ENCODE data around the gene FAHD2A.
"Not testable (repeated sequence)": the region's sequence is repeated elsewhere in the genome, so short reads cannot be mapped to it uniquely, and the experiment has no call there.

FAHD2A gene

GRCh38 chr2:95375532-95376150 is 26.9 kb upstream of the FAHD2A start:
- TF ChIP-seq, protein P1, sequence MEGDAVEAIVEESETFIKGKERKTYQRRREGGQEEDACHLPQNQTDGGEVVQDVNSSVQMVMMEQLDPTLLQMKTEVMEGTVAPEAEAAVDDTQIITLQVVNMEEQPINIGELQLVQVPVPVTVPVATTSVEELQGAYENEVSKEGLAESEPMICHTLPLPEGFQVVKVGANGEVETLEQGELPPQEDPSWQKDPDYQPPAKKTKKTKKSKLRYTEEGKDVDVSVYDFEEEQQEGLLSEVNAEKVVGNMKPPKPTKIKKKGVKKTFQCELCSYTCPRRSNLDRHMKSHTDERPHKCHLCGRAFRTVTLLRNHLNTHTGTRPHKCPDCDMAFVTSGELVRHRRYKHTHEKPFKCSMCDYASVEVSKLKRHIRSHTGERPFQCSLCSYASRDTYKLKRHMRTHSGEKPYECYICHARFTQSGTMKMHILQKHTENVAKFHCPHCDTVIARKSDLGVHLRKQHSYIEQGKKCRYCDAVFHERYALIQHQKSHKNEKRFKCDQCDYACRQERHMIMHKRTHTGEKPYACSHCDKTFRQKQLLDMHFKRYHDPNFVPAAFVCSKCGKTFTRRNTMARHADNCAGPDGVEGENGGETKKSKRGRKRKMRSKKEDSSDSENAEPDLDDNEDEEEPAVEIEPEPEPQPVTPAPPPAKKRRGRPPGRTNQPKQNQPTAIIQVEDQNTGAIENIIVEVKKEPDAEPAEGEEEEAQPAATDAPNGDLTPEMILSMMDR (IDR thresholded peaks at IDR 0.05; ENCODE audit: borderline replicate concordance, control extremely low read depth, extremely low read depth, insufficient read depth, missing control alignments), result no peak
- in situ Hi-C loops (cut with MboI; ENCODE audit: low sequenced_read_pairs, unreplicated experiment), result no loop called here
- DNase-seq (ENCODE audit: low spot score), result no peak

GRCh38 chr2:95376311-95377215 is 25.9 kb upstream of the FAHD2A start:
- DNase-seq (ENCODE audit: low spot score), result no peak
- TF ChIP-seq, protein P1 (IDR thresholded peaks at IDR 0.05; ENCODE audit: borderline replicate concordance, control extremely low read depth, extremely low read depth, insufficient read depth, missing control alignments), result no peak
- in situ Hi-C loops (cut with MboI; ENCODE audit: low sequenced_read_pairs, unreplicated experiment), result no loop called here

DNA sequence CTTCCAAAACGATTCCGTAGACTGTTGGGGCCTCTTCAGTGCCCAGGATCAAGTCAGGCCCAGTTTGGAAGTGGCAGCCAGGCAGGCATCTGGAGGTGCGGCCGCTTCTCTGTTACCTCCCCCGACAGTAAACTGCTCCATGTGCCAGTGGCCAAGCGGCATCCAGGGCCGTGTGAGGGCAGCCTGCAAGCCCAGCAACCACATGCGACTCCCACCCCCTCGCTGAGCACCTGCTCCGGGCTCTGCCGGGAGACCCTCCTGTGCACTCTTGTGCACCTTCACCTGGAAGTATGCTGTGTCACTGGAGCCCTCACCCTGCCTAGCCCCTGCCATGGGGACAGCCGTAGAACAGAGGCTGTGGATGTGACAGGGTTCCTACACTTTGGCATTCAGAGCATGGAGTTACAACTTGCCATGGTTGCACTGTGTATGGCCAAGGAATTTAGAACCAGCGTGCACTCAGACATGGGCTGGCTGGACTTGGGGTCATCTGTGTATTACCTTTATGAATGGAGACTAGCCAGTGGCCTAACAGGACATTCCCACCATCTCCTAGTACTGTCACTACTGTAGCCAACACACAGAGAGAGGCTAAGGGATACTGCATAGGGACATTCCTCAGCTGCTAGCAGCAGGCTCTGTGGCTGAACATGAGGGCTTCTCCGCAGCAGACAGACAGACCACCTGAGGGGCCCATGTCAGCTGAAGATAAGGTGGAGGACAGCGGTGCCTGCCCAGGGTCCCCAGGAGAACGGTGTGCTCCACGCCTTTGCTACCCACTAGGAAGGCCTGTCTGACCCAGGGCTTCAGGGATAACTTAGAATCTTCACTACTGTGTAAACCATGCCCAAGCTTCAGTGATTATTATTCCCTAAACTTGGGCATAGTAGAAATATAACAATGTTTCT is 25.0 kb upstream of the FAHD2A start:
- no peak for DNase-seq (ENCODE audit: low spot score)
- TF ChIP-seq, protein P1 (IDR thresholded peaks at IDR 0.05; ENCODE audit: borderline replicate concordance, control extremely low read depth, extremely low read depth, insufficient read depth, missing control alignments), result no peak
- in situ Hi-C loops (cut with MboI; ENCODE audit: low sequenced_read_pairs, unreplicated experiment), result no loop called here

- in situ Hi-C loops (cut with MboI; ENCODE audit: low sequenced_read_pairs, unreplicated experiment); DNase-seq (ENCODE audit: low spot score): not testable (repeated sequence)
These were observed 24.2 kb upstream of the FAHD2A start for GRCh38 chr2:95378281-95378680.

DNA sequence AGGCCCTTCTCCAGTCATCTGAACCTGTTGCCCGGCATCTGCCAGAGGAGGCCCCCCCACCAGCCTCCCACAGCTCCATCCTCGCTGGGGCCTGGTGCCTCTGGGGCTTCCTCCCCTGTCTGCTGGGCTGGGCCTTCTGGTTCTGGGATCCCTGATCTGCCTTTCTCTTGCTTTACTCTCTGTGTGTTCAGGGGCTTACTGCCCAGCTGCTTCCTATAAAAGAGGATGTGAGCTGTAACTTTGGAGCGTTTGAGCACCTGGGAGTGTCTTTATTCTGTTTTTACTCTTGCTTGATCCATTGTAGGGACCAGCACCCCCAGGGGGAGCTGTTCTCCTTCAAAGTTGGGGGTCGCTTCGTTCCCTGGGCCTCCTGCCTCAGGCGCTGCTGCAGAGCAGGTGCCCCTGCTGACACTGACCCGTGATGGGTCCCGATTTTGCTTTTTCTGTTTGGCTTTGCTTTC is 23.1 kb upstream of the FAHD2A start:
- in situ Hi-C loops (cut with MboI; ENCODE audit: low sequenced_read_pairs, unreplicated experiment), result no loop called here
- no peak for DNase-seq (ENCODE audit: low spot score)

GRCh38 chr2:95380280-95380679 is 22.2 kb upstream of the FAHD2A start:
- DNase-seq (ENCODE audit: low spot score), result no peak
- TF ChIP-seq, protein P1 (IDR thresholded peaks at IDR 0.05; ENCODE audit: borderline replicate concordance, control extremely low read depth, extremely low read depth, insufficient read depth, missing control alignments), result no peak
- in situ Hi-C loops (cut with MboI; ENCODE audit: low sequenced_read_pairs, unreplicated experiment), result no loop called here

More for the DNA sequence above, 23.1 kb upstream of the FAHD2A start:
- TF ChIP-seq, protein P1 (IDR thresholded peaks at IDR 0.05; ENCODE audit: borderline replicate concordance, control extremely low read depth, extremely low read depth, insufficient read depth, missing control alignments), result no peak
